Testis (tissue), 2 donors: ENCODE data around the gene CREB3.
A peak's percentile ranks its signal among the peaks of the same experiment; 100 is the strongest.

Source experiments
- CTCF ChIP-seq, 3 experiments: fragments of 450-650 bp in 2 of 3; fragments of 200-600 bp in 1 of 3; sonication (generic) in 1 of 3; IDR thresholded peaks; one replicate each; pipeline ENCODE4 v1.5.1; 2016 to 2019; ENCODE audit warnings: antibody characterized with exemption in 3 of 3, mild to moderate bottlenecking in 2 of 3, moderate library complexity in 1 of 3
- POLR2A ChIP-seq: fragments of 450-650 bp; IDR thresholded peaks from one replicate; pipeline ENCODE4 v1.6.1; 2017; ENCODE audit warnings: antibody characterized with exemption, mild to moderate bottlenecking, moderate library complexity

GRCh38 chr9:35696520-35697215 is 35.8 kb upstream of the CREB3 start:
- TF ChIP-seq CTCF (IDR thresholded peaks at IDR 0.05) (peak; percentile 63 to 85 (median 76)), POLR2A (no peak)
